ENCODE data around the gene ZFP28. TPM values are rescaled to one million over a fixed set of nuclear protein-coding genes. Genes with fewer than 3 reads are reported as not detected.

The ZFP28 gene
- 3.1 and 10.8 TPM in 2 replicates for total RNA-seq (2014; rRNA removed; shearing (Covaris generic))

GRCh38 chr19:56538761-56539263 lies at the start of gene ZFP28:
Gene ZFP28, plus strand, starts transcription at chr19:56538948. Its CDS starts 71 bp downstream, at chr19:56539019.
- DNase-seq (ENCODE audit: low read depth): no peak

- no peak for DNase-seq (ENCODE audit: low read depth)
Measured at GRCh38 chr19:56491399-56491798, 47.3 kb upstream of the ZFP28 start.

DNA sequence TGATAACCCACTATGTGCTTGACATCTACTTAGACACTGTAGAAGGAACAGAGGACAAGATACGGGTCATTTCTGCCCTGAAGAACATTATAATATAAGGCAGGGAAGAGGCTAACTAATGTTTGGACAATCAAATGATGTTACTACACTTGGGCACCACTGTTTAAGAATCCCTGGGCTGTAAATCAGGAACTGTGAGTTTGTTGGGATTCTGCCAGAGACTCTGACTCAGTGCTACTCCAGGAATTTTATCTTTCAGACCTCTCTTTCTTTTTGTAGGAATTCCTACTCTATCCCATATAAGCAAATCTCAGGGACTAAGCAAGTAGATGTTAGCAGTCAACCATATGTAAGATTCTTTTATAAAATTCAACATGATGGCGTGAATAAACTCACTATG lies 34.2 kb upstream of the ZFP28 start:
- no peak for DNase-seq (ENCODE audit: low read depth)

- DNase-seq (ENCODE audit: low read depth): peak; percentile 98
Measured at GRCh38 chr19:56507446-56508289, 31.1 kb upstream of the ZFP28 start, which contains the start of gene ZNF471. Gene ZNF471, plus strand, starts transcription at chr19:56507855. Its CDS starts 3,717 bp downstream, at chr19:56511572.

GRCh38 chr19:56508290-56508778 lies 30.4 kb upstream of the ZFP28 start:
- DNase-seq (ENCODE audit: low read depth): no peak

DNA sequence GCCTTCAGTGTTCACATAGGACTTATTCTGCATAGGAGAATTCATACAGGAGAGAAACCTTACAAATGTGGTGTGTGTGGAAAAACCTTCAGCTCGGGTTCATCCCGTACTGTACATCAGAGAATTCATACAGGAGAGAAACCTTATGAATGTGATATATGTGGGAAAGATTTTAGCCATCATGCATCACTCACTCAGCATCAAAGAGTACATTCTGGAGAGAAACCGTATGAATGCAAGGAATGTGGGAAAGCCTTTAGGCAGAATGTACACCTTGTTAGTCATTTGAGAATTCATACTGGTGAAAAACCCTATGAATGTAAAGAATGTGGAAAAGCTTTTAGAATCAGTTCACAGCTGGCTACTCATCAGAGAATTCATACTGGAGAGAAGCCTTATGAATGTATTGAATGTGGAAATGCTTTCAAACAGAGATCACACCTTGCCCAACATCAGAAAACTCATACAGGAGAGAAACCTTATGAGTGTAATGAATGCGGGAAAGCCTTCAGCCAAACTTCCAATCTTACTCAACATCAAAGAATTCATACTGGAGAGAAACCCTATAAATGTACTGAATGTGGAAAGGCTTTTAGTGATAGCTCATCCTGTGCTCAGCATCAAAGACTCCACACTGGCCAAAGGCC lies 13.4 kb upstream of the ZFP28 start:
- no peak for DNase-seq (ENCODE audit: low read depth)

DNA sequence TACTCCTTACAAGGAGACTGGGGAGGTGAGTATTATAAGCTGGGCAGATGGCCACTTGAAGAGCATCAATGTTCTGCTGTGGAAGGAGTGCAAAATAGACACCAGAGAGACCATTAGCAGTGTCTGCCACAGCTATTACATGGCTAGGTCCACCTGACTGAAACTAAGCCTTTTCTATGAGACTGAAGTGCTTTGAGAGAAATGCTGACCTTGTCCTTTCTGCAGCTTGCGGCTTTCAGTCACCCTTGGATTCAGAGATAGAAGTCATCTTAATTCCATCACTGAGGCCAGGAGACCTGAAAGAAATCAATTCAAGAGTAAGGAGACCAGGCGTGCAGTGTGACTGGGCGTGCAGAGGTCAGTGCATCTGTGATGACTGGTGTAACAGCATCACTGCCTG lies 1.3 kb upstream of the ZFP28 start:
- no peak for DNase-seq (ENCODE audit: low read depth)

DNA sequence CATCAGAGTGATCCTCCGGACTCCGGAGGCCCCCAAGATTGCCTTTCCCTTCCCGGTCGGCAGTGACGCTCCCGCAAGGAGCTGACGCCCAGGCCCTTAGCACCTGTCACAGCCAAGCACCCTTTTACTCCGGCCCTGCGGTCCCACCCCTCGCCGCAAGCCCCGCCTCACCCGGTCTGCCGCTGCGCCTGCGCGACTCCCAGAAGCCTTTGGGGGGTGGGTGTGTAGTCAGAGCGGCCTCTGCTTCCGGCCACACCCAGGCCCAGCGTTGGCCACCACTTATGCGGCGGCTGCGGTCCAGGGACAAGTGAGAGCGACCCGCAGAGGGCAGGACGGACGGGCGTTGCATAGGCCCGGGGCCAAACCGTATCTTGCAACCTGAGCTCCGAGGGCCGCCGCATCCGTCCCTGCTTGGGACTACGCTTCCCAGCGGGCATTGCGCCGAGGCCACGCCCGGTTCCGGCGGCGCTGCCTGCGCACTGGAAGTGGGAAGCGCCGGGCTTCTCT lies 441 bp upstream of the ZFP28 start:
- peak; percentile 93 for DNase-seq (ENCODE audit: low read depth)

GRCh38 chr19:56543776-56544175 lies 5.0 kb downstream of the ZFP28 start:
- DNase-seq (ENCODE audit: low read depth): no peak

GRCh38 chr19:56547535-56547934 lies 8.8 kb downstream of the ZFP28 start:
- peak; percentile 3 for DNase-seq (ENCODE audit: low read depth)

GRCh38 chr19:56554272-56554869 lies 15.6 kb downstream of the ZFP28 start:
- DNase-seq (ENCODE audit: low read depth): no peak

GRCh38 chr19:56562766-56563165 lies 24.0 kb downstream of the ZFP28 start:
- DNase-seq (ENCODE audit: low read depth): no peak

- peak; percentile 47 for DNase-seq (ENCODE audit: low read depth)
Measured at GRCh38 chr19:56566904-56567273, 28.1 kb downstream of the ZFP28 start.

GRCh38 chr19:56567274-56568120 lies 28.7 kb downstream of the ZFP28 start, which contains the start of gene ZNF470:
Gene ZNF470, plus strand, starts transcription at chr19:56567468. Its CDS starts 2,844 bp downstream, at chr19:56570312.
- peak; percentile 95 for DNase-seq (ENCODE audit: low read depth)

DNA sequence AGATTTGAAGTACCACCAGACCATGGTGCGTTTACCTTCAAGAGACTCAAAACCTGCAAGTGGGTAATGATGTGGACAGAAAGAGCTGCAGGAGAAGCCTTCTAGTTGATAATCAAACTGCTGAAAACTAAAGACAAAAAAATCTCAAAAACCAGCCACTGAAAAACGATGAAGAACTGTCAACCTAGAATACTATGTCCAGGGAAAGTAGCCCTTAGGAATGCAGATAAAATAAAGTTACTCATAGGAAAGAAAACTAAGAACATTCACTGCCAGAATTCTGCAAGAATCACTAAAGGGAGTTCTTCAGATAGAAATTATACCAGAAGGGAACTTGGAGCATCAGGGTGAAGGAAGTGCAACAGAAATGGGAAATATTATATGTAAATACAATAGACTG lies 33.8 kb downstream of the ZFP28 start:
- no peak for DNase-seq (ENCODE audit: low read depth)

GRCh38 chr19:56573914-56574313 lies 35.2 kb downstream of the ZFP28 start:
- DNase-seq (ENCODE audit: low read depth): no peak

GRCh38 chr19:56577719-56578602 lies 39.2 kb downstream of the ZFP28 start:
- no peak for DNase-seq (ENCODE audit: low read depth)

GRCh38 chr19:56594446-56594782 lies 55.7 kb downstream of the ZFP28 start:
- no peak for DNase-seq (ENCODE audit: low read depth)

GRCh38 chr19:56594783-56595547 lies 56.2 kb downstream of the ZFP28 start, which contains the start of gene ZNF71:
Gene ZNF71, plus strand, starts transcription at chr19:56595302. Its CDS starts 6,257 bp downstream, at chr19:56601559.
- DNase-seq (ENCODE audit: low read depth): peak; percentile 93

All from Daoy (cell line).